ACHN (cell line): Measurements from ENCODE around the gene PACS1.
"Not testable (repeated sequence)": the region's sequence is repeated elsewhere in the genome, so short reads cannot be mapped to it uniquely, and the experiment has no call there.

Experiments used
- DNase-seq: peaks from one replicate; pipeline ENCODE4 v3.0.0-alpha.2; 2015
- in situ Hi-C: cut with HindIII; loops from 2 replicates; pipeline ENCODE4 v1.10.0; 2017; ENCODE audit warnings: low sequenced_read_pairs, low pct_ligation_motif_present, low pct_unique_long_range_greater_than_20kb

Gene PACS1

DNA sequence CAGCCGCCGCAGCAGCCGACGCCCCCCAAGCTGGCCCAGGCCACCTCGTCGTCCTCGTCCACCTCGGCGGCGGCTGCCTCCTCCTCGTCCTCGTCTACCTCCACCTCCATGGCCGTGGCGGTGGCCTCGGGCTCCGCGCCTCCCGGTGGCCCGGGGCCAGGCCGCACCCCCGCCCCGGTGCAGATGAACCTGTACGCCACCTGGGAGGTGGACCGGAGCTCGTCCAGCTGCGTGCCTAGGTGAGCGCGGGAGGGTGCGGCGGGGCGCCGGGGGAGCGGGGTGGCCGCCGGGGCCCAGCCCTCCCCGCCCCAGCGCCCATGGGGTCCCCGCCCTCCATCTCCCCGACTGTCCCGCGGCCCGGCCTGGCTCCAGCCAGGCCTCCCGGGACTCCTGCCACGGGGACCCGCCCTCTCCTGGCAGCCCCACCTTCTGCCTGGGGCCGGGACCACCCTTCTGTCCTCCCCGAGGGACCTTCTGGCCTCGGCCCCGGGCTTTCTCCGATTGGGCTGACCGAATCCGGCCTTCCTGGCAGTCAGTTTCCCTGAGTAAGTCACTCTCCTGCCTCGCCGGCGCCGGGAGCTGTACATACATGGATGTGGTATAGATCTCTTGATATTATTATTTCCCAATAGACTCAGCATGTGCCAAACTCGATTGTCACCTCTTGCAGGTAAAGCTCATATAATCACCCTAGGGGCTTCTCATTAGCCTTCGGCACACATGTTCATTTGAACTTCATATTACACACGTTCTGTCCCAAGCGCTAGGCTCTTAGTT is 720 bp downstream of the PACS1 start:
- DNase-seq: peak; percentile 26

DNA sequence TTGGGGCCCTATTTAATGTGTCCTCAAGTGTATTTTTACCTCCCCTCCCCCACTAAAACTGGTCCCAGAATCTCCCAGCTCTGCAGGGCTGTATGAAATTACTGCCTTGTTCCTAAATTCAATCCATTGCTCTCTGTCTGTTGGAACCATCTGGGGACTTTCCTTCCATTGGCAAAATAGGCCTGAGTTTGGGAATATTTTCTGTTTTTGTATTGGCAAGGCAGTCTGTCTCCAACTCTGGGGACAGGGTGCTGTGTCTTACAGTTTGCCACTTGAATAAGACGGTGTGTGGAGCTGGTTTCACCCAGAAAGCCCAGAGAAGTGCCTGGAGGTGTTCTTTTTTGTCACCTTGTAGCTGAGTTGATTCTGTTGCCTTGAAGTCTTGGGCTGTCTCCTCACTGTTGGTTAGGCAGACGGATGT is 1.3 kb downstream of the PACS1 start:
- in situ Hi-C loops: no loop called here

More for the DNA sequence above, 720 bp downstream of the PACS1 start:
- in situ Hi-C loops: no loop called here

DNA sequence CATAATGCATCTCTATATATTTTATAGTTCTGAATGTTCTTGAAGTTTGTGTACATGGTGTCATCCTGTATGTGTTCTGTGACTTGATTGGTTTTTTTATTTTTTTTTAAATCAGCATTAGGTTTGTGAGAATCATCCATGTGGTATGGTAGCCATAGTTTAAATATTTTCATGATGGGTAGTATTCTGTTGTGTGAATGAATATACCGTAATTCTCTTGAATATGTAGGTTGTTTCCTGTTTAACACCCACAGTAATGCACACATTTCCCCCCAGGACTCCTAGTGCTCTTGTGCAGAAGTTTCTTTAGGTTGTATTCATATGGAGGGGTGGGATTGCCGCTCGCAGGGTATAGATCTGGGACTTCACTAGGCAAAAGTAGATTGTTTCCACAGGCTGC is 2.0 kb downstream of the PACS1 start:
- no peak for DNase-seq
- in situ Hi-C loops: no loop called here

More for the DNA sequence above, 1.3 kb downstream of the PACS1 start:
- no peak for DNase-seq

DNA sequence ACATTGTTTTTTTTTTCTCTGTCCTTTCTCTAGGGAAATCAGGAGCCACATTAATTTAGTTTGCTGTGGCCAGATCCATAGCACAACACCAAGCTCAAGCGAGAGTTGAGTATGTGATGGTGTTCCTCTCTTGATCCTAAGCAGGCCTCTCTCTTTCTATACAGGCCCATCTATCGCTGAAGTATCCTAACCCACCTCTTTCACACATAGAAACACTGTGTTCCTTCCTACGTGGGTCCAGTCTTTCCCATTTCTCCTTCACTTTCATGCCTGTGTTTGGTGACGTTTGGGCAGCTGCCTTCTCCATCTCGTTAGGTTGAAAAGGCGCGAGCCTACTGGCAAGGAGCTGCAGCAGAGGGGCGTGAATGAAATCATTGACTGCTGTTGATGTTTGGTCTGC is 2.4 kb downstream of the PACS1 start:
- in situ Hi-C loops: no loop called here
- no peak for DNase-seq

DNA sequence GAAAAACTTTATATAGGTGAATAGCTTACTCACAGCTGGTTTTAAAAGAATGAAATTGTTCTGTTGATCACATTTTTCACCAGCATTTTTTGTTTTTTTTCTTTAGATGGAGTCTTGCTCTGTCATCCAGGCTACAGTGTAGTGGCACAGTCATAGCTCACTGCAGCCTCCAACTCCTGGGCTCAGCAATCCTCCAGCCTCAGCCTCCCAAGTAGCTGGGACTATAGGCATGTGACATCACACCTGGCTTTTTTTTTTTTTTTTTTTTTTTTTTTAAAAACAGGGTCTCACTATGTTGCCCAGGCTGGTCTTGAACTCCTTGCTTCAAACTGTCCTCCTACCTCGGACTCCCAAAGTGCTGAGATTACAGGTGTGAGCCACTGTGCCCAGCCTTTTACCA is 3.6 kb downstream of the PACS1 start:
- in situ Hi-C loops: no loop called here
- DNase-seq: no peak

DNA sequence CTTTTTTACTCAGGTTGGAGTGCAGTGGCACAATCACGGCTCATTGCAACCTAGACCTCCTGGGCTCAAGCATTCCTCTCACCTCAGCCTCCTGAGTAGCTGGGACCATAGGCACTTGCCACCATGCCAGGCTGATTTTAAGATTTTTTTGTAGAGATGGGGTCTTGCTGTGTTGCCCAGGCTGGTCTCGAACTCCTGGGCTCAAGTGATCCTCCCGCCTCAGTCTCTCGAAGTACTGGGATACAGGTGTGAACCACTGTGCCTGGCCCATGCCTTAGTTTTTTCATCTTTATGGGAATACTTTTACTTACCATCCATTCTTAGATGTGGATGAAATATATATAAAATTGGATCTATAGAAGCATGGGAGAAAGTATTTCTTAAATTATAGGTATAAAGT is 5.2 kb downstream of the PACS1 start:
- in situ Hi-C loops: no loop called here
- no peak for DNase-seq

DNA sequence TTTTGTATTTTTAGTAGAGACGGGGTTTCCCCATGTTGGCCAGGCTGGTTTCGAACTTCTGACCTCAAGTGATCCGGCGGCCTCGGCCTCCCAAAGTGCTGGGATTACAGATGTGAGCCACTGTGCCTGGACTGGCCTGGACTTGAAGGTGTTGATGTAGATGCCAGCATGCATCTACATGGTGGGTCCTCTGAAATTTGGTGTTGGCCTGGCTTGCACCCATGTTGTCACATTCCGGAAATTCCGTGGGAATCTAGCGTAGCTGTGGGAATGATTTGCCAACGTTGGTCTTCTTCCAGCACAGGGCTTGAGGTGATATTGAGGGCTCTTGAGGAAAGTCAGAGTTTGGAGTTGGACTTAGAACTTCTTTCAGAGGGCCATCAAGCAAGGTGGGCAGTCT is 6.5 kb downstream of the PACS1 start:
- in situ Hi-C loops: no loop called here
- DNase-seq: peak; percentile 33

DNA sequence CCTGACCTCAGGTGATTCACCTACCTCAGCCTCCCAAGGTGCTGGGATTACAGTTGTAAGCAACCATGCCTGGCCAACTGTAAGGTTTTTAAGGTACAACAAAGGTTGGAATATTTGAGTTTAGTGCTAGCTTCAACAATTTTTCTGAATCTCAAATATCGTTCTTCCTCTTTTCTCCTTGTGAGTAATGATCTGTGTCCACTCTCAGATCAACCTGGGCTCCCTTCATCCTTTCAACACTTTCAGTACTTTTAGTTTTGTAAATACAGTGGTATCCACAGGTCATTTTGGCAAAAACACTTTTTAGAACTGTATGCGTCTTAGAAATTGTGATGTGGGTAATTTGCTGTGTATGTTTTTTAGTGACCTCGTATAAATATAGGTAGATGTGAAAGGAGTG is 7.9 kb downstream of the PACS1 start:
- no peak for DNase-seq
- in situ Hi-C loops: no loop called here

DNA sequence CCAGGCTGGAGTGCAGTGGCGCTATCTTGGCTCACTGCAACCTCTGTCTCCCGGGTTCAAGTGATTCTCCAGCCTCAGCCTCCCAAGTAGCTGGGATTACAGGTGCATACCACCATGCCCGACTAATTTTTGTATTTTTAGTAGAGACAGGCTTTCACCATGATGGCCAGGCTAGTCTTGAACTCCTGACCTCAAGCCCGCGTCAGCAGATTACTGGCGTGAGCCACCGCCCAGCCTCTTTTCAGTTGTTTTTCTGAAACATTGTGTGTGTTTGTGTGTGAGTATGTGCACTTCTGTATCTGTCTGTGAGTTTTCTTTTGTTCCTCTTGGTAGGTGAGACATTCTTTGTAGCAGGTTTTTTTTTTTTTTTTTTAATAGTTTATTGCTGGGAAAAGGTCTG is 8.9 kb downstream of the PACS1 start:
- in situ Hi-C loops, DNase-seq: not testable (repeated sequence)

DNA sequence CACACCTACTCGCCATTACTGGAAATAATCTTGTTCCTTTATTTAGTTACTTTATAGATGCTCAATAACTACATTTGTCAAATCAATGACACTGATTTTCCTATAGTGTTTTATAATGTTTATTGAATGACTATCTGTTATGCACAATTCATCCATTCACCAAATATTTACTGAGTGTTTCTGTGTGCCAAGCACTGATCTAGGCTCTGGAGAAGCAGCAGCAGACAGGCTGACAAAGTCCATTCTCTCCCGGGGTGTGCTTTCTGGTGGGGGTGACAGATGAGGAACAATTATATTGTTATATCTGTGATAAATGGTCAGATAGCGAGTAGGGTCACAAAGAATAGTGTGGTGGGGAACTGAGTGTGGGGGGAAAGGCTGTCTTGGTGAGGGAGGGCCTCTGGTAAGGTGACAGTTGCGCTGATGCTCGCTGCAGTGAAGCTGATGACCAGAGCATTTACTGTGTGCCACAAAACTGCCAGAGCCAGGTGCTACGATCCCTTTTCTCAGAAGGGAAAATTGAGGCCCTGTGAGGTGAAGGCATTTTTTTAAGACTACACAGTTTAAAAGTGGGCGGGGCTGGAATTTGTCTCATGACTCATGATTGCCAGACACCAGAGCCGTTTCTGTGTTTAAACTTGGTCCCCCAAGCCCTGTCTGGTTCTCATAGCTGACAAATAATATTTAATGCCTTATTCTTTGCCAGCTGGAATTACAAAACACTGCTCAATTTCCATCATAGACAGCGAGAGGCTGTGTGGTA is 10.2 kb downstream of the PACS1 start:
- in situ Hi-C loops: no loop called here

DNA sequence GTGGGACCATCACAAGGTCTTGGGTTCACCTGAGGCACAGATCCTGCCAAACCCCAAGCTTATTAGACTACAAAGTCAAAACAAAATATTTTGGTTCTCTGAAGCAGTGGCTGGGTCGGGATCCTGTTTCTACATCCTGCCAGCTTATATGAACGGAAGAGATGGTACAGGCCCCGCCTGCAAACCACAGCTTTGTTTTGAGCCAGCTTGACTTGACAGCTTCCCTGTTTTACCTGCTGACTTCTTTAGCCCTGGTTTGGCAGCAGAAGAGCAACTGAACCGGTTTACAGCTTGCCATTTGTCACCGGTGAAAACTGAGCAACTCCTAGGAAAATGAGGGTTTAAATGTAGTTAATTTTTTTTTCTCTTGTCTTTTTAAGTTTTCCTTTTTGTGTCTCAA is 11.4 kb downstream of the PACS1 start:
- in situ Hi-C loops: no loop called here
- DNase-seq: no peak

More for the DNA sequence above, 10.2 kb downstream of the PACS1 start:
- DNase-seq: peak; percentile 39

DNA sequence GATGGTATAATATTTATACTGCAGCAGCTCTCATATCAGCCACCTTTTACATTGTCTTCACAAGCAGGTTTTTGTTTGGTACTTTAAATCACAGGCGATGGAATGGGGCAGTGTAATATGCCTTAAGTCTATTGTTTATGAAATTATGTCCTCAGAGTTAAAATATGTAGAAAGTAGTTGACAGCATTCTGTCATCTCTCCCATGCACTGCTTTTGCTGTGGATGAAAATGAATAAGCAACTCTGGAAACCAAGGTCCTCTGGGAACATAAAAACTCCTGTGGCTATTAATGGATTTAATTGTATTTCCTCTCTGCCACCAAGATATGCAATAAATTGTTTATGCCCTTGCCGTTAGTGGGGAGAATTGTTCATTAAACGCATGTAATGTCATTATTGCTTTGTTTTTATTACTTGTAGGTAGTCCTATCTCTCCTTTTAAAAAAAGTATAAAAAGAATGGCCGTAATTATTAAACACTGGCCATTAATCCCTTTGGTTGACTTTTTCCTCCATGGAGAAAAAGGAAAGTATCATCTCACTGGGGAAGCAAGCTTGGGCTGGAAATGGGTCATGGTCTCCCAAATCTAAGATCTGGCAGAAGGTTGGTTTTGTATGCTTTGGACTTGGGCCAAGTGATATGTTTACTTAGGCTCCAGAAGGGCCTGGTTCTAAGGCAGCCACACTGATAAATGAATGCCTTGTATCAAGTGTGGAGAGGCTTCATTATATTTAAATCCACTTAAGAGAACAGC is 13.1 kb downstream of the PACS1 start:
- in situ Hi-C loops: no loop called here
- DNase-seq: no peak

DNA sequence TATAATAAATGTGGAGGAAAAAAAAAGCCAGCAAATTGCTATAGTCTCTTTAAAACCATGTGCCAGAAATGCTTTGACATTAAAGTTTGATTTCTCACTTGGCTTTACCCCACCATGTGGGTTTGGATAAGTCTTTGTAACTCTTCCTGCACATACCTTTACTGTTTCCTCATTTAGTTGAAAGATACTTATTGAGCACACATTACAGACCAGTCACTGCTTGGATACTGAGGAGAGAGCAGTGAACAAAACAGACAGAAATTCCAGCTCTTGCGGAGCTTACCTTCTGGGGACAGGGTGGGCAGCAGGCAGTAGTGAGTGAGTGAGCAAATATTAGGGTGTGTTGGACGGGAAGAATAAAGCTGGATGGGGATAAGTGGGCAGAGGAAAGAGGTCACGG is 13.7 kb downstream of the PACS1 start:
- in situ Hi-C loops: no loop called here
- no peak for DNase-seq

DNA sequence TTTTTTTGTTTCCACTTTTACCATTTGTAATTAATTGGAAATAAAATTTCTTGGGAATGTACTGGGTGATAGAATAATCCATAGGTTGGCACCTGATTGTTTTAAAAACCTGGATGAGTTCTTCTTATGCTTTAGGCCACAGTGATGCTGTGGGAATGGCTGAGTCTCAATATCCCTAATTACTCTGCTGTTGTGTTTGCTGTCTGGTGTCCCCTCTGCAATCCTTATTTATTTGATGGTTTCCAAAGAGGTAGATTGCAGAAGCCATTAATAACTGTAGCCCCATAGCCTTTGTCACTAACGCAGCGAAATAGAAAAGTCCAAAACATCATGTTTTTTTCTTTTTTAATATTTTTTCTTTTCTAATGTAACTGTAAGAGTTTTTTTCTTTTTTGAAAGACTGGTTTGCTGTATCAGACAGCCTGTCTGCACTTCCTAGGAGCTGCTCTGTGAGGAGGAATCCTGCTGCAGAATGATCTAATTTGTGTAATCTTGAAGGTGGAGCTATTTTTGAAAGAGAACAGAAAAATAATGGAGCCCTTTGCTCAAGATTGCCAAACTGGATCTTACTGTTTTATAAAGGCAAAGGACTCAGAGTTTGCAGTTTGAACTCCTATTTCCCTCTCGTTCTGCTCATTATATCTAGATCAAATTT is 14.9 kb downstream of the PACS1 start:
- in situ Hi-C loops: no loop called here
- no peak for DNase-seq

DNA sequence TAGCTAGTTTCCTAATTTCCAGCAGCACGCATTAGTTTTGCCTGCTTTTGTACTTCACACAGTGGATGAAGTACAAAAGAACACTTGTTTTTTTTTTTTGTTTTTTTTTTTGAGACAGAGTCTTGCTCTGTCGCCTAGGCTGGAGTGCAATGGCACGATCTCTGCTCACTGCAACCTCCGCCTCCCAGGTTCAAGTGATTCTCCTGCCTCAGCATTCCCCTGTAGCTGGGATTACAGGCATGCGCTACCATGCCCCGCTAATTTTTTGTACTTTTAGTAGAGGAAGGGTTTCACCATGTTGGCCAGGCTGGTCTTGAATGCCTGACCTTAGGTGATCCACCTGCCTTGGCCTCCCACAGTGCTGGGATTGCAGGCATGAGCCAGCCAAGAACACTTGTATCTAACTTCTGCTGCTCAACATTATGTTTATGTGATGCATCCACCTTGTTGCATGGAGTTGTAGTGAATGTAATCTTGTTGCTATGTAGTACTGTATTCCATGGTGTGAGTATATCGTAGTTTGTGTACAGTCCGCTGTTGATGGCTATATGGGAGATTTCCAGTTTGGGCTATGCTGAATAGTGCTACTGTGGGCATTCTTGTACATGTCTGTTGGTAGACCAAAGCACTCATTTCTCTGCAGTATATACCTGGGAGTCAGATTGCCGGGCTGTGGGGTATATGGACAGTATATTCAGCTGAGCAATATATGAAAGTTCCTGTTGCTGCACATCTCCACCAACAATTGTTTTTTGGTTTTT is 17.3 kb downstream of the PACS1 start:
- DNase-seq: no peak
- in situ Hi-C loops: no loop called here

DNA sequence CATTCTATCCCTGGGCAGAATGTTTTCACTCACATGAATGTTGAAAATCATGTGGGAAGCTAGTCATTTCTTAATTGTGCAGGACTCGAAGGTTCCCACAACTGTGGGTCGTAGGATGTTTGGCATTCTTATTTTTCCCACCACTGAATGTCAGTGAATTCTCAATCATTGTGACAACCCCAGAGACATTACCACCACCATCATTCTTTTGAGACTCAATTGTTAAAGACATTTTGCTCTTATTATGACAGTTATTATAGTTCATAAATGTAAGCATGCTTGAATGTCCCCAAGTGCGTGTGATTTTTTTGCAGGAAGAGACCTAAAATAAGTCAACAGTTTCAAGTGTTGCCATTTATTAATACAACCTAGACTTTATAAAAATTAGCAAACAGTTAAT is 19.0 kb downstream of the PACS1 start:
- no peak for DNase-seq
- in situ Hi-C loops: no loop called here

DNA sequence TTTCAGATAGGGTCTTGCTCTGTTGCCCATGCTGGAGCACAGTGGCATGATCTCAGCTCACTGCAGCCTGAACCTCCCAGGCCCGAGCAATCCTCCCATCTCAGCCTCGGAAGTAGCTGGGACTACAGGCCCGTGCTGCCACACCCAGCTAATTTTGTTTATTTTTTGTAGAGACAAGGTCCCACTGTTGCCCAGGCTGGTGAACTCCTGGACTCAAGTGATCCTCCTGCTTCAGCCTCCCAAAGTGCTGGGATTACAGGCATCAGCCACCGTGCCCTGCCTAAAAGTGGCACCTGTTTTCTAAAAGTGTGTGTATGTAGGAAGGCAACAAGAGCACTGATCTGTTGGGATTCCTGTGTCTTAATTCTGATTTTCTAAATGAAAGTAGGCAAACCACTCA is 20.2 kb downstream of the PACS1 start:
- in situ Hi-C loops: no loop called here
- no peak for DNase-seq

DNA sequence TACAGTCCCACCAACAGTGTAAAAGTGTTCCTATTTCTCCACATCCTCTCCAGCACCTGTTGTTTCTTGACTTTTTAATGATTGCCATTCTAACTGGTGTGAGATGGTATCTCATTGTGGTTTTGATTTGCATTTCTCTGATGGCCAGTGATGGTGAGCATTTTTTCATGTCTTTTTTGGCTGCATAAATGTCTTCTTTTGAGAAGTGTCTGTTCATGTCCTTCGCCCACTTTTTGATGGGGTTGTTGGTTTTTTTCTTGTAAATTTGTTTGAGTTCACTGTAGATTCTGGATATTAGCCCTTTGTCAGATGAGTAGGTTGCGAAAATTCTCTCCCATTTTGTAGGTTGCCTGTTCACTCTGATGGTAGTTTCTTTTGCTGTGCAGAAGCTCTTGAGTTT is 22.1 kb downstream of the PACS1 start:
- DNase-seq, in situ Hi-C loops: not testable (repeated sequence)
